GM21786 (cell line): Measurements from ENCODE around the gene NAV2.

Source experiments
- ATAC-seq: cut with Tn5 transposase; IDR thresholded peaks from one replicate; pipeline ENCODE4 v1.9.1; 2021; ENCODE audit not compliant: unreplicated experiment

The NAV2 gene

GRCh38 chr11:20047769-20048154, 335.1 kb downstream of the NAV2 start:
- no peak for ATAC-seq

- no peak for ATAC-seq
These were observed 335.6 kb downstream of the NAV2 start for GRCh38 chr11:20048246-20048645.

GRCh38 chr11:20048707-20049106, 336.1 kb downstream of the NAV2 start:
- ATAC-seq: no peak

GRCh38 chr11:20049231-20049630, 336.6 kb downstream of the NAV2 start:
- ATAC-seq: no peak

- no peak for ATAC-seq
These were observed 337.4 kb downstream of the NAV2 start for GRCh38 chr11:20050048-20050447.

- ATAC-seq: no peak
These were observed 338.1 kb downstream of the NAV2 start for GRCh38 chr11:20050551-20051333.

GRCh38 chr11:20051469-20052399, 339.1 kb downstream of the NAV2 start:
- no peak for ATAC-seq

- no peak for ATAC-seq
These were observed 340.9 kb downstream of the NAV2 start for GRCh38 chr11:20053572-20053971.

- no peak for ATAC-seq
These were observed 341.9 kb downstream of the NAV2 start for GRCh38 chr11:20054584-20054983.

GRCh38 chr11:20055312-20055711, 342.7 kb downstream of the NAV2 start:
- no peak for ATAC-seq

- no peak for ATAC-seq
These were observed 343.7 kb downstream of the NAV2 start for GRCh38 chr11:20056109-20056949.

- no peak for ATAC-seq
These were observed 344.6 kb downstream of the NAV2 start for GRCh38 chr11:20056950-20057943.

- no peak for ATAC-seq
These were observed 346.3 kb downstream of the NAV2 start for GRCh38 chr11:20058749-20059458.

- no peak for ATAC-seq
These were observed 347.0 kb downstream of the NAV2 start for GRCh38 chr11:20059587-20060021.

- no peak for ATAC-seq
These were observed 347.5 kb downstream of the NAV2 start for GRCh38 chr11:20060181-20060580.

- no peak for ATAC-seq
These were observed 348.1 kb downstream of the NAV2 start for GRCh38 chr11:20060647-20061205.

- no peak for ATAC-seq
These were observed 349.1 kb downstream of the NAV2 start for GRCh38 chr11:20061776-20062175.

GRCh38 chr11:20064961-20065405, 352.3 kb downstream of the NAV2 start:
- no peak for ATAC-seq

GRCh38 chr11:20065406-20065805, 352.8 kb downstream of the NAV2 start:
- no peak for ATAC-seq
